ENCODE measurements around the gene WNT9B. TPM values are rescaled to one million over a fixed set of nuclear protein-coding genes. Genes with fewer than 3 reads are reported as not detected.

Gene WNT9B
- total and polyA plus RNA-seq, 2 donors, result 0.02 to 0.05 TPM

- DNase-seq (ENCODE audit: low read depth in 6 of 9, low spot score in 9 of 9), result no peak
- Histone ChIP-seq H3K9me3 (ENCODE audit: control insufficient read depth in 2 of 2, insufficient read depth in 1 of 2, low read length in 1 of 2) (peaks cover 0 to 1% of the 10 kb centered on the region in 2 donors), H3K36me3 (ENCODE audit: control insufficient read depth in 2 of 2, insufficient read depth in 2 of 2, low read length in 1 of 2) (no peaks in the 10 kb centered on the region), H3K27me3 (ENCODE audit: control insufficient read depth in 2 of 2, insufficient read depth in 1 of 2, low read length in 1 of 2) (peaks cover 0 to 7% of the 10 kb centered on the region in 2 donors), H3K4me1 (ENCODE audit: control insufficient read depth in 2 of 2, insufficient read depth in 2 of 2, low read length in 2 of 2) (no peaks in the 10 kb centered on the region), H3K4me3 (ENCODE audit: low read length in 2 of 2) (no peak overlapping the region), H3K27ac (ENCODE audit: low read depth in 1 of 2, low read length in 1 of 2) (no peak overlapping the region)
- WGBS, result 94% methylated on average over 4 of the region's 4 CpGs
Observed at GRCh38 chr17:46903762-46904672, 52.6 kb downstream of the WNT9B start.

DNA sequence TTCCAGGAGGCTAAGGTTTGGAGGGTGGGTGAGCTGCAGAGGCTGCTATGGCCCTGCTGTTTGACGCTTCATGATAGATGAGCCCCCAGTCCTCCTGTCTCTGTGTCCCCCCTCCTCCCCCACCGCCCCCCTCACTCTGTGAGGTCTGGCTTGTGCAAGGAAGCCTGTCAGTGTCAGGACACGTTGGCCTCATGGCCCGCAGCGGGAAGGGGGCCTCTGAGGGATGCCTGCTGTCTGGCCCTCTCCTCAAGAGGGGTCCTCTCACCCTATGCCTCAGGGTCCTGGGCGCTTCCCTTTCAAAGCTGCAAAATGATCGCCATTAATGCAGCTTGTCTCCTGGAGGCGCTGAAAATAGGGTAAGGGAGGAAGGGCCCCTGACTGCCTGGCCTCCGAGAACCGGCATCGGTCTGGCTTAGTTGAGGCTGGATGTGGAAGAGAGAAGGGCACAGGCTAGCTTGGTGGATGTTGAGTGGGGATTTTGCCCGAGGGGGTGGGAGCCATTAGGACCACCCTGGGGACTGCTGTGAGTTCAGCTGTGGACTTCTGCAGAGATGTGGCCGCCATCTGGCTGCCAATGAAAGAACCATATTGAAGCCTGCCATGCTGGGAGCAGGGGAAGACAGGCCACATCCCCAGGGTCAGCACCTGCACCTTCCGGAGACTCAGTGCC lies 56.8 kb downstream of the WNT9B start:
- no peak overlapping the region for H3K27ac ChIP-seq (ENCODE audit: low read depth in 1 of 2, low read length in 1 of 2)
- no peaks in the 10 kb centered on the region for H3K9me3 ChIP-seq (ENCODE audit: control insufficient read depth in 2 of 2, insufficient read depth in 1 of 2, low read length in 1 of 2)
- WGBS, result 86% methylated on average over 14 of the region's 14 CpGs
- peaks cover 0 to 7% of the 10 kb centered on the region in 2 donors for H3K27me3 ChIP-seq (ENCODE audit: control insufficient read depth in 2 of 2, insufficient read depth in 1 of 2, low read length in 1 of 2)
- H3K4me3 ChIP-seq (ENCODE audit: low read length in 2 of 2), result no peak overlapping the region
- H3K36me3 ChIP-seq (ENCODE audit: control insufficient read depth in 2 of 2, insufficient read depth in 2 of 2, low read length in 1 of 2), result no peaks in the 10 kb centered on the region
- no peaks in the 10 kb centered on the region for H3K4me1 ChIP-seq (ENCODE audit: control insufficient read depth in 2 of 2, insufficient read depth in 2 of 2, low read length in 2 of 2)
- DNase-seq (ENCODE audit: low read depth in 6 of 9, low spot score in 9 of 9), result no peak

- 92% methylated on average over 10 of the region's 10 CpGs for WGBS
- no peaks in the 10 kb centered on the region for H3K36me3 ChIP-seq (ENCODE audit: control insufficient read depth in 2 of 2, insufficient read depth in 2 of 2, low read length in 1 of 2)
- H3K27me3 ChIP-seq (ENCODE audit: control insufficient read depth in 2 of 2, insufficient read depth in 1 of 2, low read length in 1 of 2), result peaks cover 0 to 7% of the 10 kb centered on the region in 2 donors
- H3K4me1 ChIP-seq (ENCODE audit: control insufficient read depth in 2 of 2, insufficient read depth in 2 of 2, low read length in 2 of 2), result no peaks in the 10 kb centered on the region
- H3K9me3 ChIP-seq (ENCODE audit: control insufficient read depth in 2 of 2, insufficient read depth in 1 of 2, low read length in 1 of 2), result no peaks in the 10 kb centered on the region
- no peak for DNase-seq (ENCODE audit: low read depth in 6 of 9, low spot score in 9 of 9)
- H3K27ac ChIP-seq (ENCODE audit: low read depth in 1 of 2, low read length in 1 of 2), result no peak overlapping the region
- no peak overlapping the region for H3K4me3 ChIP-seq (ENCODE audit: low read length in 2 of 2)
Observed at GRCh38 chr17:46910179-46910927, 59.0 kb downstream of the WNT9B start.

DNA sequence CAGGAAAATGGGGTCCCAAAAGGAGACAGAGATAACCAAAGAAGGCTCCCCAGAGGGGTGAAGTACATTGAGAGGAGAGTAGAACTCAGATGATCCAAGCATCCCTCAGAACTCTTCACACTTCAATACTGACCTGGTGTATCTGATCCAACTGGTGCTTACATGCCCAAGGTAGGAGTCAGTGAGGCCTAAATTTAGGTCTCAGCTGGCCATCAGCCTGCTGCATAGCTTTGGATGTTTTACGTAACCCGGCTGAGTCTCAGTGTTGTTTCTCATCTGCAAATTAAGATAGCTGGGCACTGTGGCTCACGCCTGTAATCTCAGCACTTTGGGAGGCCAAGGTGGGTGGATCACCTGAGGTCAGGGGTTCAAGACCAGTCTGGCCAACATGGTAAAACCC lies 59.9 kb downstream of the WNT9B start:
- no peak overlapping the region for H3K4me3 ChIP-seq (ENCODE audit: low read length in 2 of 2)
- H3K36me3 ChIP-seq (ENCODE audit: control insufficient read depth in 2 of 2, insufficient read depth in 2 of 2, low read length in 1 of 2), result no peaks in the 10 kb centered on the region
- WGBS, result 98% methylated on average over 3 of the region's 3 CpGs
- no peaks in the 10 kb centered on the region for H3K27me3 ChIP-seq (ENCODE audit: control insufficient read depth in 2 of 2, insufficient read depth in 1 of 2, low read length in 1 of 2)
- H3K9me3 ChIP-seq (ENCODE audit: control insufficient read depth in 2 of 2, insufficient read depth in 1 of 2, low read length in 1 of 2), result no peaks in the 10 kb centered on the region
- H3K27ac ChIP-seq (ENCODE audit: low read depth in 1 of 2, low read length in 1 of 2), result no peak overlapping the region
- no peaks in the 10 kb centered on the region for H3K4me1 ChIP-seq (ENCODE audit: control insufficient read depth in 2 of 2, insufficient read depth in 2 of 2, low read length in 2 of 2)
- no peak for DNase-seq (ENCODE audit: low read depth in 6 of 9, low spot score in 9 of 9)

DNA sequence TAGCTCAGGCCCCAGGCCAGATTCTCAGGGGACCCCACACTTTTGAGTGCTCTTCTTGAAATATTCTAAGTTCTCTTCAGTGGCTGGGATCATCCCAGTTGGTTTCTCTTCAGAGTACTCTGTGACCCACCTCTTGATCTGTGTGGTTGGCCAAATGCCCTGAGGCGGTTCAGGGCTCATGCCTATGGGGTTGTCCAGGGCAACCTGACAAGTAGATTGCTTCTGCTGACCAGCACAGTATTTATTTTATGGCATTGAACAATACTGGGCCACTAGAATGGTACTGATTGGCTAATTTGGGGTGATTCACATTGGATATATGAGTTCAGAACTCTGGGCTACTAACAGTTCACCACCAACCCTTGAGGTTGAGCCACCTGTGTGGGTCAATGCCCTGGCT lies 64.2 kb downstream of the WNT9B start:
- no peaks in the 10 kb centered on the region for H3K36me3 ChIP-seq (ENCODE audit: control insufficient read depth in 2 of 2, insufficient read depth in 2 of 2, low read length in 1 of 2)
- WGBS, result 41% methylated on average over 1 of the region's 1 CpG
- no peak overlapping the region for H3K27ac ChIP-seq (ENCODE audit: low read depth in 1 of 2, low read length in 1 of 2)
- no peak overlapping the region for H3K4me3 ChIP-seq (ENCODE audit: low read length in 2 of 2)
- DNase-seq (ENCODE audit: low read depth in 6 of 9, low spot score in 9 of 9), result no peak
- H3K27me3 ChIP-seq (ENCODE audit: control insufficient read depth in 2 of 2, insufficient read depth in 1 of 2, low read length in 1 of 2), result no peaks in the 10 kb centered on the region
- H3K4me1 ChIP-seq (ENCODE audit: control insufficient read depth in 2 of 2, insufficient read depth in 2 of 2, low read length in 2 of 2), result no peaks in the 10 kb centered on the region
- H3K9me3 ChIP-seq (ENCODE audit: control insufficient read depth in 2 of 2, insufficient read depth in 1 of 2, low read length in 1 of 2), result no peaks in the 10 kb centered on the region

GRCh38 chr17:46916211-46916610 lies 64.8 kb downstream of the WNT9B start:
- H3K27me3 ChIP-seq (ENCODE audit: control insufficient read depth in 2 of 2, insufficient read depth in 1 of 2, low read length in 1 of 2), result no peaks in the 10 kb centered on the region
- H3K4me3 ChIP-seq (ENCODE audit: low read length in 2 of 2), result no peak overlapping the region
- H3K9me3 ChIP-seq (ENCODE audit: control insufficient read depth in 2 of 2, insufficient read depth in 1 of 2, low read length in 1 of 2), result no peaks in the 10 kb centered on the region
- no peak overlapping the region for H3K27ac ChIP-seq (ENCODE audit: low read depth in 1 of 2, low read length in 1 of 2)
- WGBS, result 95% methylated on average over 2 of the region's 2 CpGs
- DNase-seq (ENCODE audit: low read depth in 6 of 9, low spot score in 9 of 9), result no peak
- H3K4me1 ChIP-seq (ENCODE audit: control insufficient read depth in 2 of 2, insufficient read depth in 2 of 2, low read length in 2 of 2), result no peaks in the 10 kb centered on the region
- H3K36me3 ChIP-seq (ENCODE audit: control insufficient read depth in 2 of 2, insufficient read depth in 2 of 2, low read length in 1 of 2), result no peaks in the 10 kb centered on the region

GRCh38 chr17:46916623-46917022 lies 65.2 kb downstream of the WNT9B start:
- WGBS, result 97% methylated on average over 3 of the region's 3 CpGs

DNA sequence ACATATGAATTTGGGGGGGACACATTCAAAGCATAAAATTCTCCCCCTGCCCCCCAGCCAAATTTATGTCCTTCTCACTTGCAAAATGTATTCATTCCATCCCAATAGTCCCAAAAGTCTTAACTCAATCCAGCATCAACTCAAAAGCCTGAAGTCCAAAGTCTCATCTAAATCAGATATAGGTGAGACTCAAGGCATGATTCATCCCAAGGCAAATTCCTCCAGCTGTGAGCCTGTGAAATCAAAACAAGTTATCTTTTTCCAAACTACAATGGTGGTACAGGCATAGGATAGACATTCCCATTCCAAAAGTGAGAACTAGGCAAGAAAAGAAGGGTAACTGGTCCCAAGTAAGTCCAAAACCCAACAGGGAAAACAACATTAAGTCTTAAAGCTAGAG lies 65.7 kb downstream of the WNT9B start:
- no peaks in the 10 kb centered on the region for H3K36me3 ChIP-seq (ENCODE audit: control insufficient read depth in 2 of 2, insufficient read depth in 2 of 2, low read length in 1 of 2)
- no peaks in the 10 kb centered on the region for H3K9me3 ChIP-seq (ENCODE audit: control insufficient read depth in 2 of 2, insufficient read depth in 1 of 2, low read length in 1 of 2)
- no peak overlapping the region for H3K4me3 ChIP-seq (ENCODE audit: low read length in 2 of 2)
- H3K27me3 ChIP-seq (ENCODE audit: control insufficient read depth in 2 of 2, insufficient read depth in 1 of 2, low read length in 1 of 2), result no peaks in the 10 kb centered on the region
- no peaks in the 10 kb centered on the region for H3K4me1 ChIP-seq (ENCODE audit: control insufficient read depth in 2 of 2, insufficient read depth in 2 of 2, low read length in 2 of 2)
- H3K27ac ChIP-seq (ENCODE audit: low read depth in 1 of 2, low read length in 1 of 2), result no peak overlapping the region
- no peak for DNase-seq (ENCODE audit: low read depth in 6 of 9, low spot score in 9 of 9)

More at GRCh38 chr17:46916623-46917022, 65.2 kb downstream of the WNT9B start:
- Histone ChIP-seq H3K4me1 (ENCODE audit: control insufficient read depth in 2 of 2, insufficient read depth in 2 of 2, low read length in 2 of 2) (no peaks in the 10 kb centered on the region), H3K27me3 (ENCODE audit: control insufficient read depth in 2 of 2, insufficient read depth in 1 of 2, low read length in 1 of 2) (no peaks in the 10 kb centered on the region), H3K27ac (ENCODE audit: low read depth in 1 of 2, low read length in 1 of 2) (no peak overlapping the region), H3K36me3 (ENCODE audit: control insufficient read depth in 2 of 2, insufficient read depth in 2 of 2, low read length in 1 of 2) (no peaks in the 10 kb centered on the region), H3K9me3 (ENCODE audit: control insufficient read depth in 2 of 2, insufficient read depth in 1 of 2, low read length in 1 of 2) (no peaks in the 10 kb centered on the region), H3K4me3 (ENCODE audit: low read length in 2 of 2) (no peak overlapping the region)
- no peak for DNase-seq (ENCODE audit: low read depth in 6 of 9, low spot score in 9 of 9)

- WGBS, result 78% methylated on average over 4 of the region's 4 CpGs
- Histone ChIP-seq H3K27me3 (ENCODE audit: control insufficient read depth in 2 of 2, insufficient read depth in 1 of 2, low read length in 1 of 2) (no peaks in the 10 kb centered on the region), H3K4me1 (ENCODE audit: control insufficient read depth in 2 of 2, insufficient read depth in 2 of 2, low read length in 2 of 2) (peaks cover under 1 to 1% of the 10 kb centered on the region in 2 donors), H3K27ac (ENCODE audit: low read depth in 1 of 2, low read length in 1 of 2) (no peak overlapping the region), H3K4me3 (ENCODE audit: low read length in 2 of 2) (no peak overlapping the region), H3K9me3 (ENCODE audit: control insufficient read depth in 2 of 2, insufficient read depth in 1 of 2, low read length in 1 of 2) (no peaks in the 10 kb centered on the region), H3K36me3 (ENCODE audit: control insufficient read depth in 2 of 2, insufficient read depth in 2 of 2, low read length in 1 of 2) (no peaks in the 10 kb centered on the region)
- no peak for DNase-seq (ENCODE audit: low read depth in 6 of 9, low spot score in 9 of 9)
Observed at GRCh38 chr17:46917516-46917915, 66.1 kb downstream of the WNT9B start.

All from thymus (tissue), 11 donors.